ENCODE data around the gene PGLYRP2.

PGLYRP2 gene

DNA sequence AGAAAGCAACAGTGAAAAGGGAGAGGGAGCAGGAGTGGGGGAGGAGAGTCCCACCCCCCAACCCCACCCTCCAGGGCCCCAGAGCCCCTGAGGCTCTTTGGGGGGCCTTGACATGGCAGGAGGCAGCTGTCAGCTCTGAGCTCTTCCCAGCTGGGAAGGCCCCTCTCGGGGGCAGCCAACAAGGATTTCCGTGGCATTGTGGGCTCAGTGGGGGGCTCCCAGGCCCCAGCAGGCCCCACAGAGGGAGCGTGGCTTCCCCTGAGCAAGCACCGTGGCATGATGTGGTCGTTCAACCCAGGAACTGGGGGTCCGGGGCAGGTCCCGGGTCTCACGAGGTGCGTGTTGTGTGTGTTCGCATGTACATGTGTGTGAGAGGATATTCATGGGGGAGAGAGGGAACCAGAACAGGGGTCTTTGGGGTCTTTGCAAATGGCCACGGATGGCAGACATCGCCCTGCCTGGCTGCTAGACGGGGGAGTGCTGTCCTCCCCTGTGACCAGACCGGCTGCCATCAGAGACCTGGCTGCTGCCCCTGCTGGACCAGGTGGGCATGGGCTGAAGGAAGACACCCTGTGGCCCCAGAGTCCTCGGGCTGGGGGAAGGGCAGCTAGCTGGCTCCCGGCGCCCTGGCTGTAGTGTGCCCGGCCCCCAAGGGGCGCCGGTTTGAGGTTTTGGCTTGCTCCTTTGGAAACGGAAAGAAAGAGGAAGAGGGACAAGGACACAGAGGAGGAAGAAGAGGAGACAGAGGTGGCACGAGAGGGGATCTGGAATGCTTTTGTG, 56.8 kb downstream of the PGLYRP2 start:
- DNase-seq = no peak

DNA sequence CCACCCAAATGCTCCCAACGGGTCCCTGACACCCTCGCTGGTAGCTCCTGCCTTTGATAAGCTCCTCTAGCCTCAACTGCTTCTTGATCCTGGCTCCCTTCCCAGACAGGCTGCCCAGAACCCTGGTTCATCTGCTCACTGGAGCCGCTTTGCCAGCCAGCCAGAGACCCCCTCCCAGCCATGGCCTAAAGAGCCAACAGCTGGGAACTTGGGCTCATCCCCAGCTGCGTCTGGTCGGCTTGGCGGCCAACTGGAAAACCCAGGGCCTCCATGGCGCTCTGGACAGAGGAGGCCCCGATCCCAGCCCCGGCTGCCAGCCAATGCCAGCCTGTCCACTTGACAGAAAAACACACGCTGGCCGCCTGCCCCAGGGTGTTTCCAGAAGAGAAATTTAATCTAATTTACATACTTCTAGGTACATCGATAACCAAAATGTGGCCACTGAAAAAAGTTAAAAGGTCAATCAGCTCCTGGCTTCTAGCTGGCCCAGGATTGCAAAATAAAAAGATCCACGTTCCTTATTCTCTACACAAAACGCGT, 57.5 kb downstream of the PGLYRP2 start:
- no peak for DNase-seq

DNA sequence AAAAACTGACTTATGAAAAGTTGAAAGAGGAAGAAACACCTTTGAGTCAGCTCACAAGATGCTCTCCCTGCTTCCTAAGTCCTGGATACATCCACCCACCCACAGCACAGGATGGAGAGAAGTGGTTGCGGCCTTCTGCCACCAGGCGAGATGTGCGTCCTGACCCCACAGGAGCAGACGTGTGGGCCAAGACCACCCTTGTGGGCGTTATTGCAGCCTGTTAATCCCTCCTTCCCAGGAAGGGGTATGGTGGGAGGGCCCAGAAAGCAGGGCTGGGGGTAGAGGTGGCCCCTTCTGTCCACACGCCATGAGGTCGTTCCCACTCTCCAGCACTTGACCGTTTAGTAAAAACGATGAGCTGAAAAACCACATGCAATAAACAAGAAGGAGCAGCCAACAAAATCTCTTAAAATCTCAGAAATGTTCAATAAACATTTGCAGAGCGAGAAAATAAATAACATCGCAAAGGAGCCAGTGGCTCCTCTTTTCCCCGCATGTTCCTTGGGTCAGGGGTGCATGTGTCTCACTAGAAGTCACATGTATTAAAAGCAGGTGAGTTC, 58.1 kb downstream of the PGLYRP2 start:
- DNase-seq = no peak

DNA sequence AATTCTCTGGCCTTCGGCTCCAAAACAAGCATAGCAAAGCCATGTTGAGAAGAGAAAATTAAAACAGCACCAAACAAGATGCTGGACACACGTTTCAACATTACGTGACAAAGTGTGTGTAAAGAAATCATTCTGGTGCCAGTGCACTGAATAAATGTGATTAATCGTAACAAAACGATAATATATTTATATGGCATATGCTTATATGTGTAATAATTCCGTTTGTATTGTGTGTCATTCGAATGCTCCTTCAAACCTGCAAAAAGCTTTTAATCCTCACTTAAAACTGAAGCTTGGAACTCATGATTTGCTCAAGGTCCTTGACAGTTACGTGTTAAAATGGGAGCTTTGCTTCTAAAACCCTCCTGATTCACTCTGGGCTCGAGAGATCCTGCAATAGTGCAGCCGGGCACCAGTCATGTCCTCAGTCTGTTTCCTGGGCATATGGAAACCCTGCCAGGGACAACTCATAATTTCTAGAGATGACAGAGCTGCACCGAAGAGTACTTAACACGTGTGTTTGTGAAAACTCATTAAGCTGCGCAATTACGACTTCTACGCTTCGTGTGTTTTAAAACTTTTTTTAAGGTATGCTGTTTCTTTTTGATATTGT, 59.8 kb downstream of the PGLYRP2 start:
- DNase-seq = no peak
